ENCODE results near the gene DHX35. TPM values are rescaled to one million over a fixed set of nuclear protein-coding genes. Genes with fewer than 3 reads are reported as not detected.

Gene DHX35
- total and polyA plus RNA-seq, 8 donors = 4.7 to 33.8 (median 8.8) TPM

DNA sequence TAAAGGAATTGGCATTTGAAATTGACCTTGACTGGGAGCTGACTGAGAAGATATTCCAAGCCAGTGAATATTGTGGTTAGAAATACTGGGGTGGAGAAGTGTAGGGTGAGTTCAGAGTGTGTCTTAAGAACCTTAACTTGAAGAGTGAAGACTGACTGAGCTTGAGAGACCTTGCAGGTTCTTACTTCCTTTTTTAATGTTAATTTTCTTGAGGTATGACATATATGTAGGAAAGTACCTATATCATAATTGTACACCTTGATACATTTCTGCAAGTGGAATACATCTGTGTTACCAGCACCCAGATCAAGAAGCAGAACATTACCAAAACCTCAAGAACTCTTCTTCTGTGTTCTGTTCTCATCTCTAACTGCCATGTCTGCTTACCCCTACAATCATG, 11.0 kb downstream of the DHX35 start:
- Histone ChIP-seq H3K4me3 (no peak overlapping the region), H3K4me1 (peaks cover 0 to 34% (median 20%) of the 10 kb centered on the region in 4 donors), H3K27me3 (no peaks in the 10 kb centered on the region), H3K36me3 (peaks cover 4 to 60% (median 46%) of the 10 kb centered on the region in 4 donors), H3K27ac (peak overlapping the region in 4 of 5 donors; percentile 11 to 67 (median 42)), H3K9me3 (no peaks in the 10 kb centered on the region)
- DNase-seq = no peak
- intact Hi-C loops (cut with DNase I; ENCODE audit: low total_unique reads) = no loop called here
- TF ChIP-seq POLR2AphosphoS5 (IDR thresholded peaks at IDR 0.05) (no peak), EP300 (IDR thresholded peaks at IDR 0.05) (no peak), POLR2A (IDR thresholded peaks at IDR 0.05) (no peak)
- TF ChIP-seq, protein P1, sequence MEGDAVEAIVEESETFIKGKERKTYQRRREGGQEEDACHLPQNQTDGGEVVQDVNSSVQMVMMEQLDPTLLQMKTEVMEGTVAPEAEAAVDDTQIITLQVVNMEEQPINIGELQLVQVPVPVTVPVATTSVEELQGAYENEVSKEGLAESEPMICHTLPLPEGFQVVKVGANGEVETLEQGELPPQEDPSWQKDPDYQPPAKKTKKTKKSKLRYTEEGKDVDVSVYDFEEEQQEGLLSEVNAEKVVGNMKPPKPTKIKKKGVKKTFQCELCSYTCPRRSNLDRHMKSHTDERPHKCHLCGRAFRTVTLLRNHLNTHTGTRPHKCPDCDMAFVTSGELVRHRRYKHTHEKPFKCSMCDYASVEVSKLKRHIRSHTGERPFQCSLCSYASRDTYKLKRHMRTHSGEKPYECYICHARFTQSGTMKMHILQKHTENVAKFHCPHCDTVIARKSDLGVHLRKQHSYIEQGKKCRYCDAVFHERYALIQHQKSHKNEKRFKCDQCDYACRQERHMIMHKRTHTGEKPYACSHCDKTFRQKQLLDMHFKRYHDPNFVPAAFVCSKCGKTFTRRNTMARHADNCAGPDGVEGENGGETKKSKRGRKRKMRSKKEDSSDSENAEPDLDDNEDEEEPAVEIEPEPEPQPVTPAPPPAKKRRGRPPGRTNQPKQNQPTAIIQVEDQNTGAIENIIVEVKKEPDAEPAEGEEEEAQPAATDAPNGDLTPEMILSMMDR (IDR thresholded peaks at IDR 0.05) = no peak

DNA sequence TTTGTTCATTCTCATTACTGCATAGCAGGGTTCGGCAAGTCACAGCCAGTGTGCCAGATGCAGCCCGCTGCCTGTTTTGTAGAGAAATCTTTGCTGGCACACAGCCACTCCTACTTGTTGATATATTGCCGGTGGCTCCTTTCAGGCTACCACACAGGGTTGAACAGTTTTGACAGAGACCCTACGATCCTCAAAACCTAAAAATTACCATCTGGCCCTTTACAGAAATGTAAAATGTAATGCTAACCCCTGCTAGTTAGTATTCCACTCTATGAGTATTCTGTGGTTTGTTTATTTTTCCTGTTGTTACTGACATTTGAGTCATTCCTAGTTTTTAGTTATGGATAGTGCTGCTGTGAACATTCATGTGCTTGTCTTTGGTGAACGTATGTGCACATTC, 11.5 kb downstream of the DHX35 start:
- 26 to 60% (median 50%) methylated on average over 5 of the region's 5 CpGs for WGBS, 5 donors
- Histone ChIP-seq H3K4me3 (no peak overlapping the region), H3K27me3 (no peaks in the 10 kb centered on the region), H3K27ac (peak overlapping the region in 3 of 5 donors; percentile 41 to 67 (median 42)), H3K9me3 (no peaks in the 10 kb centered on the region), H3K36me3 (peaks cover 4 to 58% (median 45%) of the 10 kb centered on the region in 4 donors), H3K4me1 (peaks cover 0 to 34% (median 19%) of the 10 kb centered on the region in 4 donors)
- intact Hi-C loops (cut with DNase I; ENCODE audit: low total_unique reads) = no loop called here
- no peak for TF ChIP-seq EP300 (IDR thresholded peaks at IDR 0.05)
- DNase-seq = peak; percentile 49 to 55

DNA sequence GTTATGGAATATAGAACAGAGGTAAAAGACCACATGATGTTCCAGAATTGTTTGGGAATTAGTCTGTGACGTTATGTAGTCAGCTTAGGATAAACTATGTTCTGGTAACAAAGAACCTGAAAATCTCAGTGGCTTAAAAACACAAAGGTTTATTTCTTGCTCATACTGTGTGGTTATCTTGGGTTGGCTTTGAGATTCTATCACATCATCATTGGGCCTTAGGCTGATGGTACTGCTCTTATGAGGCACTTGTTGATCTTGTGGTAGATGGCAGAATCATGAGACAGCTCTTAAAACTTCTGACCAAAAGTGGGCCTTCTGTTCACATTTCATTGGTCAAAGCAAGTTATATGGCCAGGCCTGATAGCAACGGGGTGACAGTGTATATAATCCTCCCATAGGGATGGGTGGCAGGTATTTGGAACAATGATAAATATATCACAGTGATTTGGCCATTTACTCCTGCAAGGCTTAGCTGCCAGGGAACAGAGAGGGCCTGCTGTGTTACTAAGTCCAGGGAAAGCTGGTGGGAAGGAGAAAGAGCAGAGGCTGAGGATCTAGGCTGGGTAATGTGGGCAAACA, 13.5 kb downstream of the DHX35 start:
- peak overlapping the region in 3 of 5 donors; percentile 0 to 67 (median 41) for H3K27ac ChIP-seq
- 65 to 81% (median 76%) methylated on average over 2 of the region's 2 CpGs for WGBS, 5 donors
- intact Hi-C loops (cut with DNase I; ENCODE audit: low total_unique reads) = no loop called here

DNA sequence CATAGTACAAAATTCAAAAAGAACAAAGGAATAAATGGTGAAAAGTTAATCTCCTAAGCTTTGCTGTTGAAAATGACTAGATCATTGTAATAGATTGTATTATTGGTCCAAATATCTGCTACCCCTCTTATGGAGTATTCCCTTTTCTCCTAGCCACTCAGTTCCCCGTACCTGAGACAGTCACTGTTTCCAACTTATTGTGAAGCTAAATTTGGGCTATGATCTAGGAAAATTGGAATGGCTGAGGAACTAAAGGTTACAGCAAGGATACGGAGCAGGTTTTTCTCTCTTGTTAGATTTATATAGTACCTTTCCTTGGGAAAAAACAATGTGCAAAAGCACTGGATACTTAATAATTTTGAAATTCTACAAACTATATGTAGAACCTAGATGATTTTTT, 17.3 kb downstream of the DHX35 start:
- Histone ChIP-seq H3K27me3 (no peaks in the 10 kb centered on the region), H3K4me1 (peaks cover 0 to 42% (median 23%) of the 10 kb centered on the region in 4 donors), H3K9me3 (no peaks in the 10 kb centered on the region), H3K4me3 (no peak overlapping the region), H3K36me3 (peaks cover 0 to 14% (median 9%) of the 10 kb centered on the region in 4 donors), H3K27ac (peak overlapping the region in 2 of 5 donors; percentile 2 to 64)
- 85 to 96% (median 91%) methylated on average over 2 of the region's 2 CpGs for WGBS, 5 donors
- DNase-seq = no peak
- TF ChIP-seq POLR2A (IDR thresholded peaks at IDR 0.05) (no peak), POLR2AphosphoS5 (IDR thresholded peaks at IDR 0.05) (no peak), EP300 (IDR thresholded peaks at IDR 0.05) (no peak)
- TF ChIP-seq, protein P1 (IDR thresholded peaks at IDR 0.05) = no peak
- intact Hi-C loops (cut with DNase I; ENCODE audit: low total_unique reads) = no loop called here

More for the DNA sequence above, 13.5 kb downstream of the DHX35 start:
- H3K9me3 ChIP-seq = no peaks in the 10 kb centered on the region
- TF ChIP-seq POLR2AphosphoS5 (IDR thresholded peaks at IDR 0.05) (no peak), EP300 (IDR thresholded peaks at IDR 0.05) (no peak), POLR2A (IDR thresholded peaks at IDR 0.05) (no peak)
- TF ChIP-seq, protein P1 (IDR thresholded peaks at IDR 0.05) = no peak
- DNase-seq = no peak
- H3K27me3 ChIP-seq = no peaks in the 10 kb centered on the region
- H3K4me1 ChIP-seq = peaks cover 0 to 32% (median 16%) of the 10 kb centered on the region in 4 donors
- peaks cover 4 to 38% (median 28%) of the 10 kb centered on the region in 4 donors for H3K36me3 ChIP-seq
- H3K4me3 ChIP-seq = no peak overlapping the region

DNA sequence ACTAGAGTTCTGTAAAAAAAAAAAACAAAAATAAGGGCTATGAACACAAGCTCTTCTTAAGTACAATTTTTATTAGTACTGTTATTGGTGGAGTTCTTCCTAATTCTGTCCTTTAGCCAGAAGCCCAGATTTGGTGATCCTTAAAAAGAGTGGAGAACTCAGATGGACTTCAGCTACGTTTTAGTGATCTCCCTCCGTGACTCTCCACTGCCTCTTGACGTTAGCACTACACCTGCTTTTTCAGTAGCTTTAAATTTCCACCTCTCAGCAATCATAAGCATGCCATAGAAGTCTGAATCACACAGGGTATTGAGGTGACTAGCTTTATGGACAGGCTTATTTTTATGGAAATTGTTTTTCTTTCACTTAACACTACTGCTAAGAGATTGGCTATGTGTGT, 17.7 kb downstream of the DHX35 start:
- H3K27me3 ChIP-seq = no peaks in the 10 kb centered on the region
- TF ChIP-seq POLR2A (IDR thresholded peaks at IDR 0.05) (no peak), POLR2AphosphoS5 (IDR thresholded peaks at IDR 0.05) (no peak), EP300 (IDR thresholded peaks at IDR 0.05) (no peak)
- TF ChIP-seq, protein P1 (IDR thresholded peaks at IDR 0.05) = no peak
- peak overlapping the region in 2 of 5 donors; percentile 2 to 64 for H3K27ac ChIP-seq
- no peak for DNase-seq
- WGBS, 5 donors = 83 to 89% (median 89%) methylated on average over 3 of the region's 3 CpGs
- peaks cover 0 to 14% (median 6%) of the 10 kb centered on the region in 4 donors for H3K36me3 ChIP-seq
- H3K9me3 ChIP-seq = no peaks in the 10 kb centered on the region
- H3K4me1 ChIP-seq = peaks cover 0 to 42% (median 25%) of the 10 kb centered on the region in 4 donors
- intact Hi-C loops (cut with DNase I; ENCODE audit: low total_unique reads) = no loop called here
- no peak overlapping the region for H3K4me3 ChIP-seq

Data from stomach (tissue), 9 donors.